ENCODE data around the gene PLB1.
"Not testable (repeated sequence)": the region's sequence is repeated elsewhere in the genome, so short reads cannot be mapped to it uniquely, and the experiment has no call there.

DNA sequence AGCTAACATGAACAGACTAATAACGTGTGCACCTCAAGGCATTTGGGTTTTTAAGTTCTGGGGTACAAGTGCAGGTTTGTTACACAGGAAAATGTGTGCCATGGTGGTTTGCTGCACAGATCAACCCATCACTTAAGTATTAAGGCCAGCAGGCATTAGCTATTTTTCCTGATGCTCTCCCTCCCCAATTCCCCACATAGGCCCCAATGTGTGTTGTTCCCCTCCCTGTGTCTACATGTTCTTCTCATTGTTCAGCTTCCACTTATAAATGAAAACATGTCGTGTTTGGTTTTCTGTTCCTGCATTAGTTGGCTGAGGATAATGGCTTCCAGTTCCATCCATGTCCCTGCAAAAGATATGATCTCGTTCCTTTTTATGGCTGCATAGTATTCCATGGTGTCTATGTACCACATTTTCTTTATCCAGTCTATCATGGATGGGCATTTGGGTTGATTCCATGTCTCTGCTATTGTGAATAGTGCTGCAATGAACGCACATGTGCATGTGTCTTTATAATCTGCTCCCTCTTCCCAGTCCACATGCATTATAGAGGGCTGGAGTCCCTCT is 170.0 kb downstream of the PLB1 start:
- not testable (repeated sequence) for TF ChIP-seq CTCF (IDR thresholded peaks at IDR 0.05 in 2 of 3, conservative IDR thresholded peaks at IDR 0.05 in 1 of 3; ENCODE audit: insufficient read depth in 2 of 3, low read depth in 1 of 3, low read length in 3 of 3); RFX1 (IDR thresholded peaks at IDR 0.05); MTA3 (IDR thresholded peaks at IDR 0.05; ENCODE audit: borderline replicate concordance); MAZ (CRISPR knock-in tag; conservative IDR thresholded peaks at IDR 0.05 in 1 of 2, IDR thresholded peaks at IDR 0.05 in 1 of 2); TAF7 (tag; IDR thresholded peaks at IDR 0.05); RBM25 (IDR thresholded peaks at IDR 0.05; ENCODE audit: low read depth, low read length, severe bottlenecking); ARNT (IDR thresholded peaks at IDR 0.05); EZH2 (IDR thresholded peaks at IDR 0.05; ENCODE audit: borderline replicate concordance, low read depth, low read length); CREM (IDR thresholded peaks at IDR 0.05; ENCODE audit: low read depth); CBX5 (IDR thresholded peaks at IDR 0.05; ENCODE audit: borderline replicate concordance, low read depth); POLR2A (conservative IDR thresholded peaks at IDR 0.05); NFXL1 (CRISPR knock-in tag; IDR thresholded peaks at IDR 0.05)

All from K562 (cell line).